Measurements from ENCODE around the gene AQR.

AQR gene

GRCh38 chr15:34821831-34822230, 147.7 kb downstream of the AQR start:
- Histone ChIP-seq H3K36me3 (ENCODE audit: insufficient read depth, low read length) (no peaks in the 10 kb centered on the region), H3K9me2 (replicated peaks; ENCODE audit: low read depth, low read length) (no peaks in the 10 kb centered on the region)

GRCh38 chr15:34820110-34820509, 149.4 kb downstream of the AQR start:
- H3F3A ChIP-seq (ENCODE audit: low read depth): no peaks in the 10 kb centered on the region
- H3K4me3 ChIP-seq (ENCODE audit: low read length, poor library complexity, severe bottlenecking): no peak overlapping the region
- no peak overlapping the region for H3K4me2 ChIP-seq (ENCODE audit: low read depth, low read length, poor library complexity, severe bottlenecking)
- H4K20me1 ChIP-seq (ENCODE audit: insufficient read depth, low read length, poor library complexity, severe bottlenecking): no peaks in the 10 kb centered on the region
- H3K27me3 ChIP-seq (ENCODE audit: insufficient read depth, low read length, poor library complexity, severe bottlenecking): no peaks in the 10 kb centered on the region
- no peaks in the 10 kb centered on the region for H3K4me1 ChIP-seq (ENCODE audit: insufficient read depth, low read length, poor library complexity, severe bottlenecking)
- TF ChIP-seq EZH2phosphoT487 (IDR thresholded peaks at IDR 0.05; ENCODE audit: borderline replicate concordance) (no peak), CTCF (conservative IDR thresholded peaks at IDR 0.05; ENCODE audit: low read length) (no peak)
- H2AFZ ChIP-seq (ENCODE audit: low read length): no peak overlapping the region
- no peaks in the 10 kb centered on the region for H3K79me2 ChIP-seq (ENCODE audit: insufficient read depth, low read length)
- no peaks in the 10 kb centered on the region for H3K9me3 ChIP-seq (ENCODE audit: insufficient read depth, low read depth, low read length)
- no peaks in the 10 kb centered on the region for H3K9me2 ChIP-seq (replicated peaks; ENCODE audit: low read depth, low read length)
- no peaks in the 10 kb centered on the region for H3K36me3 ChIP-seq (ENCODE audit: insufficient read depth, low read length)
- no peak overlapping the region for H3K9ac ChIP-seq (ENCODE audit: low read depth, low read length, poor library complexity, severe bottlenecking)

More at GRCh38 chr15:34821831-34822230, 147.7 kb downstream of the AQR start:
- no peak overlapping the region for H3K9ac ChIP-seq (ENCODE audit: low read depth, low read length, poor library complexity, severe bottlenecking)
- no peaks in the 10 kb centered on the region for H3F3A ChIP-seq (ENCODE audit: low read depth)
- no peaks in the 10 kb centered on the region for H4K20me1 ChIP-seq (ENCODE audit: insufficient read depth, low read length, poor library complexity, severe bottlenecking)
- H3K79me2 ChIP-seq (ENCODE audit: insufficient read depth, low read length): no peaks in the 10 kb centered on the region
- H2AFZ ChIP-seq (ENCODE audit: low read length): no peak overlapping the region
- no peak overlapping the region for H3K4me3 ChIP-seq (ENCODE audit: low read length, poor library complexity, severe bottlenecking)
- no peak overlapping the region for H3K4me2 ChIP-seq (ENCODE audit: low read depth, low read length, poor library complexity, severe bottlenecking)
- no peaks in the 10 kb centered on the region for H3K27me3 ChIP-seq (ENCODE audit: insufficient read depth, low read length, poor library complexity, severe bottlenecking)
- H3K9me3 ChIP-seq (ENCODE audit: insufficient read depth, low read depth, low read length): no peaks in the 10 kb centered on the region
- H3K4me1 ChIP-seq (ENCODE audit: insufficient read depth, low read length, poor library complexity, severe bottlenecking): no peaks in the 10 kb centered on the region
- TF ChIP-seq CTCF (conservative IDR thresholded peaks at IDR 0.05; ENCODE audit: low read length) (no peak), EZH2phosphoT487 (IDR thresholded peaks at IDR 0.05; ENCODE audit: borderline replicate concordance) (no peak)

- Histone ChIP-seq H3K36me3 (ENCODE audit: insufficient read depth, low read length) (no peaks in the 10 kb centered on the region), H3K27me3 (ENCODE audit: insufficient read depth, low read length, poor library complexity, severe bottlenecking) (no peaks in the 10 kb centered on the region), H3K4me1 (ENCODE audit: insufficient read depth, low read length, poor library complexity, severe bottlenecking) (no peaks in the 10 kb centered on the region), H3K4me3 (ENCODE audit: low read length, poor library complexity, severe bottlenecking) (no peak overlapping the region), H3K9me2 (replicated peaks; ENCODE audit: low read depth, low read length) (no peaks in the 10 kb centered on the region), H3K4me2 (ENCODE audit: low read depth, low read length, poor library complexity, severe bottlenecking) (no peak overlapping the region), H3F3A (ENCODE audit: low read depth) (no peaks in the 10 kb centered on the region), H3K9ac (ENCODE audit: low read depth, low read length, poor library complexity, severe bottlenecking) (no peak overlapping the region), H3K79me2 (ENCODE audit: insufficient read depth, low read length) (no peaks in the 10 kb centered on the region), H4K20me1 (ENCODE audit: insufficient read depth, low read length, poor library complexity, severe bottlenecking) (no peaks in the 10 kb centered on the region), H2AFZ (ENCODE audit: low read length) (no peak overlapping the region), H3K9me3 (ENCODE audit: insufficient read depth, low read depth, low read length) (no peaks in the 10 kb centered on the region)
- TF ChIP-seq EZH2phosphoT487 (IDR thresholded peaks at IDR 0.05; ENCODE audit: borderline replicate concordance) (no peak), CTCF (conservative IDR thresholded peaks at IDR 0.05; ENCODE audit: low read length) (no peak)
Measured at GRCh38 chr15:34818526-34818925, 151.0 kb downstream of the AQR start.

All from Loucy (cell line).